H1 (cell line): Measurements from ENCODE around the gene EMC6. TPM values are rescaled to one million over a fixed set of nuclear protein-coding genes. Genes with fewer than 3 reads are reported as not detected.

Experiments used
- CTCF ChIA-PET: fragments of 300-600 bp; sonication (Branson Sonifier 250); formaldehyde crosslinking; loops from one replicate; lab custom pipeline; 2021; ENCODE audit not compliant: partially characterized antibody; lab: Charles Lee
- POLR2A ChIA-PET: fragments of 300-600 bp; sonication (Branson Sonifier 250); formaldehyde crosslinking; loops from one replicate; lab custom pipeline; 2021; ENCODE audit warnings: inconsistent platforms; ENCODE audit not compliant: partially characterized antibody; lab: Charles Lee
- DNase-seq, 2 experiments: peaks; one replicate each; pipeline versions ENCODE4 v3.0.0 to v3.0.0-alpha.2; 2010 to 2022; ENCODE audit warnings: low spot score in 2 of 2, low read depth in 1 of 2, mixed read lengths in 1 of 2
- FAIRE-seq: peaks from 2 replicates; lab custom pipeline; 2011; peaks lifted over from hg19 to GRCh38; lab: Jason Lieb, UNC
- H2AFZ ChIP-seq: 2 replicates; pipeline ENCODE4 v1.8.1; 2012; ENCODE audit warnings: low read length, inconsistent platforms
- H2AK5ac ChIP-seq: 2 replicates; pipeline ENCODE4 v1.6.1; 2013; ENCODE audit warnings: low read depth, low read length
- H2BK120ac ChIP-seq: replicated peaks from 2 replicates; pipeline ENCODE3; 2013; ENCODE audit warnings: low read depth, low read length, inconsistent platforms
- H2BK12ac ChIP-seq: 2 replicates; pipeline ENCODE4 v1.6.1; 2013; ENCODE audit warnings: low read depth, low read length
- H2BK15ac ChIP-seq: 2 replicates; pipeline ENCODE4 v1.6.1; 2013; ENCODE audit warnings: low read length
- H2BK20ac ChIP-seq: 2 replicates; pipeline ENCODE4 v1.6.1; 2013; ENCODE audit warnings: low read length
- H2BK5ac ChIP-seq: 2 replicates; pipeline ENCODE4 v1.6.1; 2013; ENCODE audit warnings: low read depth, low read length
- H3K14ac ChIP-seq: 2 replicates; pipeline ENCODE4 v1.6.1; 2013; ENCODE audit warnings: inconsistent platforms; ENCODE audit not compliant: insufficient read length
- H3K18ac ChIP-seq: 2 replicates; pipeline ENCODE4 v1.6.1; 2013; ENCODE audit warnings: low read length; ENCODE audit errors: extremely low read depth
- H3K23ac ChIP-seq: 2 replicates; pipeline ENCODE4 v1.6.1; 2013; ENCODE audit warnings: inconsistent platforms; ENCODE audit not compliant: insufficient read length
- H3K23me2 ChIP-seq: 2 replicates; pipeline ENCODE4 v1.6.1; 2013; ENCODE audit warnings: low read depth, low read length
- H3K27ac ChIP-seq: 2 replicates; pipeline ENCODE4 v1.6.1; 2011; ENCODE audit warnings: low read depth, low read length, inconsistent platforms
- H3K27me3 ChIP-seq, 4 experiments: replicated peaks in 1 of 4; 1 replicate in 1 of 4; 2 replicates in 3 of 4; pipeline versions ENCODE4 v1.6.1 to v1.8.1; 2011 to 2013; ENCODE audit warnings: low read length in 3 of 4, mild to moderate bottlenecking in 3 of 4, inconsistent platforms in 2 of 4, mixed read lengths in 2 of 4, moderate library complexity in 1 of 4; ENCODE audit not compliant: control insufficient read depth in 3 of 4, insufficient read depth in 3 of 4; ENCODE audit errors: extremely low read depth in 1 of 4
- H3K36me3 ChIP-seq, 4 experiments: 2 replicates each; pipeline versions ENCODE4 v1.6.1 to v1.8.1; 2011 to 2013; ENCODE audit warnings: mild to moderate bottlenecking in 4 of 4, low read length in 3 of 4, moderate library complexity in 2 of 4, control low read depth in 1 of 4, inconsistent platforms in 1 of 4; ENCODE audit not compliant: insufficient read depth in 4 of 4, control insufficient read depth in 2 of 4
- H3K4ac ChIP-seq: replicated peaks from 2 replicates; pipeline ENCODE3; 2013; ENCODE audit warnings: low read length, low read depth, mixed read lengths, inconsistent platforms; ENCODE audit not compliant: insufficient read length
- H3K4me1 ChIP-seq, 4 experiments: replicated peaks in 1 of 4; 1 replicate in 1 of 4; 2 replicates in 3 of 4; pipeline versions ENCODE4 v1.6.1 to v1.8.1; 2011 to 2013; ENCODE audit warnings: low read length in 3 of 4, inconsistent platforms in 2 of 4, mixed read lengths in 1 of 4; ENCODE audit not compliant: insufficient read depth in 4 of 4, control insufficient read depth in 3 of 4
- H3K4me2 ChIP-seq, 2 experiments: 2 replicates each; pipeline versions ENCODE4 v1.6.1 to v1.8.1; 2011 to 2013; ENCODE audit warnings: low read depth in 2 of 2, low read length in 2 of 2, control low read depth in 1 of 2, inconsistent platforms in 1 of 2, mild to moderate bottlenecking in 1 of 2; ENCODE audit not compliant: insufficient read depth in 1 of 2
- H3K4me3 ChIP-seq, 4 experiments: fragments of 200-600, 300-600 bp in 1 of 4; sonication (generic), shearing (Covaris generic), sonication (Bioruptor Twin) in 1 of 4; 2 replicates each; pipeline versions ENCODE4 v1.5.1 to v1.8.1; 2011 to 2016; ENCODE audit warnings: low read length in 4 of 4, low read depth in 3 of 4, control low read depth in 2 of 4, inconsistent platforms in 2 of 4, mild to moderate bottlenecking in 2 of 4, mixed read lengths in 1 of 4, moderate library complexity in 1 of 4; ENCODE audit not compliant: insufficient read depth in 2 of 4; ENCODE audit errors: extremely low read depth in 1 of 4
- H3K56ac ChIP-seq: replicated peaks from 2 replicates; pipeline ENCODE3; 2013; ENCODE audit warnings: low read depth, mild to moderate bottlenecking, mixed read lengths, low read length, inconsistent platforms; ENCODE audit not compliant: insufficient read length
- H3K79me1 ChIP-seq: 2 replicates; pipeline ENCODE4 v1.6.1; 2013; ENCODE audit warnings: low read depth, low read length, control low read depth
- H3K79me2 ChIP-seq, 2 experiments: 2 replicates each; pipeline versions ENCODE4 v1.6.1 to v1.8.1; 2012 to 2013; ENCODE audit warnings: low read length in 2 of 2, mild to moderate bottlenecking in 2 of 2, inconsistent platforms in 1 of 2; ENCODE audit not compliant: insufficient read depth in 2 of 2, control insufficient read depth in 1 of 2
- H3K9ac ChIP-seq, 4 experiments: replicated peaks in 1 of 4; 1 replicate in 1 of 4; 2 replicates in 3 of 4; pipeline versions ENCODE4 v1.6.1 to v1.8.1; 2011 to 2013; ENCODE audit warnings: low read depth in 3 of 4, low read length in 3 of 4, control low read depth in 2 of 4, mild to moderate bottlenecking in 2 of 4, moderate library complexity in 2 of 4, inconsistent platforms in 1 of 4; ENCODE audit errors: extremely low read depth in 1 of 4
- H3K9me3 ChIP-seq, 2 experiments: 2 replicates each; pipeline versions ENCODE4 v1.6.1 to v1.8.1; 2012 to 2013; ENCODE audit warnings: mild to moderate bottlenecking in 2 of 2, moderate library complexity in 2 of 2, control low read depth in 1 of 2, inconsistent platforms in 1 of 2, low read depth in 1 of 2, low read length in 1 of 2, mixed read lengths in 1 of 2; ENCODE audit not compliant: insufficient read depth in 2 of 2
- H4K20me1 ChIP-seq, 2 experiments: replicated peaks in 1 of 2; 2 replicates each; pipeline versions ENCODE3 to v1.8.1; 2011 to 2013; ENCODE audit warnings: inconsistent platforms in 2 of 2, low read length in 2 of 2, mild to moderate bottlenecking in 1 of 2; ENCODE audit not compliant: insufficient read depth in 2 of 2, control insufficient read depth in 1 of 2
- H4K5ac ChIP-seq: 2 replicates; pipeline ENCODE4 v1.6.1; 2013; ENCODE audit warnings: low read length, low read depth, mixed read lengths, inconsistent platforms; ENCODE audit not compliant: insufficient read length
- H4K8ac ChIP-seq: 2 replicates; pipeline ENCODE4 v1.8.0; 2013; ENCODE audit warnings: mild to moderate bottlenecking, moderate library complexity, low read length, inconsistent platforms; ENCODE audit not compliant: insufficient read depth; ENCODE audit errors: extremely low read depth
- H4K91ac ChIP-seq: replicated peaks from 2 replicates; pipeline ENCODE3; 2013; ENCODE audit warnings: low read length, mixed read lengths, inconsistent platforms; ENCODE audit not compliant: insufficient read length
- CBX5 ChIP-seq: fragments of 300-800, 300-1000 bp; sonication (generic); IDR thresholded peaks from 2 replicates; pipeline ENCODE4 v1.7.1; 2016; ENCODE audit warnings: antibody characterized with exemption, low read length, low read depth
- CREB1 ChIP-seq: IDR thresholded peaks from 2 replicates; pipeline ENCODE4 v1.6.1; 2012; ENCODE audit warnings: inconsistent platforms
- GABPA ChIP-seq: IDR thresholded peaks from 2 replicates; pipeline ENCODE4 v1.6.1; 2011; ENCODE audit warnings: mild to moderate bottlenecking, low read length, moderate library complexity, borderline replicate concordance; ENCODE audit not compliant: insufficient read depth
- NANOG ChIP-seq: IDR thresholded peaks from 2 replicates; pipeline ENCODE4 v1.6.1; 2011; ENCODE audit warnings: low read length, low read depth, mild to moderate bottlenecking, inconsistent platforms; ENCODE audit not compliant: insufficient read depth, poor library complexity, severe bottlenecking
- RAD21 ChIP-seq, 2 experiments: IDR thresholded peaks in 1 of 2; conservative IDR thresholded peaks in 1 of 2; 2 replicates each; pipeline ENCODE4 v1.6.1; 2011; ENCODE audit warnings: low read depth in 2 of 2, low read length in 2 of 2, improper control_type of control experiment in 1 of 2, inconsistent platforms in 1 of 2, mild to moderate bottlenecking in 1 of 2, moderate library complexity in 1 of 2
- RXRA ChIP-seq: IDR thresholded peaks from 2 replicates; pipeline ENCODE4 v1.6.1; 2011; ENCODE audit warnings: low read depth, mild to moderate bottlenecking, low read length, moderate library complexity; ENCODE audit not compliant: insufficient read depth
- SP1 ChIP-seq: IDR thresholded peaks from 2 replicates; pipeline ENCODE4 v1.6.1; 2011; ENCODE audit warnings: low read depth, low read length
- TBP ChIP-seq: IDR thresholded peaks from 2 replicates; pipeline ENCODE4 v1.6.1; 2011; ENCODE audit warnings: low read depth, low read length, improper control_type of control experiment
- TCF12 ChIP-seq: IDR thresholded peaks from 2 replicates; pipeline ENCODE4 v1.6.1; 2011; ENCODE audit warnings: low read depth, mild to moderate bottlenecking, low read length
- WGBS, 2 experiments: shearing (Covaris generic) in 1 of 2; methylation state at CpG; one replicate each; pipeline versions ENCODE4 v1.1.6 to v1.1.7; 2013 to 2015; ENCODE audit warnings: low lambda C conversion rate in 2 of 2, mixed read lengths in 2 of 2, inconsistent platforms in 1 of 2, low coverage in 1 of 2, missing lambda C conversion rate in 1 of 2; ENCODE audit not compliant: insufficient replicate concordance in 2 of 2, insufficient coverage in 1 of 2, insufficient read length in 1 of 2; ENCODE audit errors: extremely low coverage in 1 of 2, missing lambda C conversion rate in 1 of 2; 5-methylcytosine and 5-hydroxymethylcytosine counted together
- polyA plus RNA-seq, 7 experiments: library from polyadenylated mRNA; depleted of rRNA in 3 of 7; stranded (reverse) in 5 of 7; unstranded in 2 of 7; fragments of >200 nt in 5 of 7; fragments of 200-250 nt in 2 of 7; gene quantifications; 1 replicate in 5 of 7; 2 replicates in 1 of 7; 4 replicates in 1 of 7; pipeline versions ENCODE4 v1.2.1 to v1.2.3, GENCODE V29; 2011 to 2013; ENCODE audit warnings: missing spikeins in 2 of 7, mixed read lengths in 2 of 7
- total RNA-seq: library from RNA; stranded (reverse); fragmentation: NEBNext Ultra II Directional; extraction: Animal tissue kit (Norgen Biotek cat#: 25700); gene quantifications from 2 replicates; pipeline ENCODE4 v1.2.1, GENCODE V29; 2021
- TF ChIP-seq, protein P1 (sequence below), 3 experiments: IDR thresholded peaks; 1 replicate in 2 of 3; 2 replicates in 1 of 3; pipeline versions ENCODE4 v1.5.1 to v1.6.1; 2011; ENCODE audit warnings: low read length in 3 of 3, mild to moderate bottlenecking in 3 of 3, inconsistent platforms in 2 of 3, low read depth in 1 of 3, moderate library complexity in 1 of 3; ENCODE audit not compliant: insufficient read depth in 1 of 3; ENCODE audit errors: control extremely low read depth in 1 of 3

Gene EMC6
- total and polyA plus RNA-seq, 2 of the 8 experiments (the other 6 are each of a cell fraction or from before 2014, with no cell fraction given) = 81.5 to 193 TPM

DNA sequence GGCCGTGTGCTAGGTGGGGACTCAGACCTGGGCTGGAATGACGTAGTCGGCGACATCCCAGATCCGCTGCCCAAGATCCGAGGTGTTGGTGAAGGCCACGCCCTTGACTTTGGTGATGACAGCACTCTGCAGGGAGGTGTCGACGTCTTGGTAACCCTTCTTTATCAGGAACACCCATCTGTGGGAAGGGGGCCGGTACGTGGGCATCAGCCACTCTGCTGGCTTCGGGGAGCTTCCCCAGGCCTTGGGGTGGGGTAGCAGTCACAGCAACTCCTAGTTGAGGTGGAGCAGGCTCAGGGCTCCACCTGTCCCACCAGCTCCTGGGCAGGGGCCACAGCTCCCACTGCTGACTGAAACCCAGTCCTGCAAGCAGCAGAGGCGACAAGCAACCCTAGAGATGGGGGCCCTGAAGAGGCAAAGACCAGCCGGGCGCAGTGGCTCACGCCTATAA, 23.0 kb downstream of the EMC6 start:
- Histone ChIP-seq H3K9ac (no peak overlapping the region), H4K5ac (no peak overlapping the region), H3K4me3 (no peak overlapping the region), H2BK12ac (no peak overlapping the region), H3K27ac (no peak overlapping the region), H2BK5ac (0 out of 2 replicates have a peak overlapping the region, but pooled peaks have one; percentile 30), H4K8ac (no peak overlapping the region), H3K36me3 (no peaks in the 10 kb centered on the region), H3K14ac (no peak overlapping the region), H2AFZ (no peak overlapping the region), H3K9me3 (no peaks in the 10 kb centered on the region), H4K91ac (no peak overlapping the region), H3K23ac (no peak overlapping the region), H3K4me2 (no peak overlapping the region), H3K4me1 (peaks cover 0 to 12% (median 6%) of the 10 kb centered on the region in 4 experiments; a peak in 5 of 7 replicates), H3K4ac (no peak overlapping the region), H3K18ac (no peak overlapping the region), H3K79me1 (no peaks in the 10 kb centered on the region), H3K56ac (no peak overlapping the region), H2BK120ac (no peak overlapping the region), H3K27me3 (peaks cover 0 to 20% (median 12%) of the 10 kb centered on the region in 4 experiments; a peak in 6 of 7 replicates), H3K79me2 (no peaks in the 10 kb centered on the region), H2AK5ac (no peak overlapping the region), H3K23me2 (peaks cover 9% of the 10 kb centered on the region; the same call in 1 of the 2 replicates), H2BK20ac (no peak overlapping the region), H2BK15ac (no peak overlapping the region), H4K20me1 (peaks cover 0 to 8% of the 10 kb centered on the region in 2 experiments)
- ChIA-PET CTCF (interaction anchor here (0.6 to 3.3 kb wide), 16 partner anchors 9 to 735 kb away, joined by 3 to 29 read pairs (median 4); partner anchors contain the start of genes EMC6 and TAX1BP3), POLR2A (no interaction called here)
- FAIRE-seq (no peak), DNase-seq (peak in 1 of 2 experiments; percentile 66)
- TF ChIP-seq CREB1 (no peak), TCF12 (no peak), RAD21 (IDR thresholded peaks at IDR 0.05 in 1 of 2, conservative IDR thresholded peaks at IDR 0.05 in 1 of 2; ENCODE audit: low read depth in 2 of 2, low read length in 2 of 2) (peak; percentile 46 to 64), TBP (peak; percentile 77), SP1 (no peak), NANOG (no peak), GABPA (no peak), RXRA (no peak), CBX5 (no peak)
- TF ChIP-seq, protein P1, sequence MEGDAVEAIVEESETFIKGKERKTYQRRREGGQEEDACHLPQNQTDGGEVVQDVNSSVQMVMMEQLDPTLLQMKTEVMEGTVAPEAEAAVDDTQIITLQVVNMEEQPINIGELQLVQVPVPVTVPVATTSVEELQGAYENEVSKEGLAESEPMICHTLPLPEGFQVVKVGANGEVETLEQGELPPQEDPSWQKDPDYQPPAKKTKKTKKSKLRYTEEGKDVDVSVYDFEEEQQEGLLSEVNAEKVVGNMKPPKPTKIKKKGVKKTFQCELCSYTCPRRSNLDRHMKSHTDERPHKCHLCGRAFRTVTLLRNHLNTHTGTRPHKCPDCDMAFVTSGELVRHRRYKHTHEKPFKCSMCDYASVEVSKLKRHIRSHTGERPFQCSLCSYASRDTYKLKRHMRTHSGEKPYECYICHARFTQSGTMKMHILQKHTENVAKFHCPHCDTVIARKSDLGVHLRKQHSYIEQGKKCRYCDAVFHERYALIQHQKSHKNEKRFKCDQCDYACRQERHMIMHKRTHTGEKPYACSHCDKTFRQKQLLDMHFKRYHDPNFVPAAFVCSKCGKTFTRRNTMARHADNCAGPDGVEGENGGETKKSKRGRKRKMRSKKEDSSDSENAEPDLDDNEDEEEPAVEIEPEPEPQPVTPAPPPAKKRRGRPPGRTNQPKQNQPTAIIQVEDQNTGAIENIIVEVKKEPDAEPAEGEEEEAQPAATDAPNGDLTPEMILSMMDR (IDR thresholded peaks at IDR 0.05; ENCODE audit: control extremely low read depth in 1 of 3, insufficient read depth in 1 of 3, low read depth in 1 of 3, low read length in 3 of 3) = peak; percentile 59 to 64 (median 60)
- 88% methylated on average over 16 of the region's 16 CpGs; no CpG with 5 or more reads in 1 of the 2 experiments for WGBS, 2 experiments
